Measurements from ENCODE around the gene CFAP141.

- TF ChIP-seq POLR2A (IDR thresholded peaks at IDR 0.05) (no peak), CTCF (IDR thresholded peaks at IDR 0.05) (no peak)
Measured at GRCh38 chr1:154186177-154186576, 20.0 kb downstream of the CFAP141 start.

Data from lower leg skin (tissue), 3 donors.